Nephron progenitor cell (in vitro differentiated cells): ENCODE measurements around the gene PKN2.
A peak's percentile ranks its signal among the peaks of the same experiment; 100 is the strongest.

Source experiments
- DNase-seq: peaks from one replicate; pipeline ENCODE4 v3.0.0; 2021
- H3K27ac Mint-ChIP-seq: 2 replicates; pipeline ENCODE4 v1.8.0; 2021; ENCODE audit warnings: mild to moderate bottlenecking, moderate library complexity, mixed read lengths
- H3K27me3 Mint-ChIP-seq: 2 replicates; pipeline ENCODE4 v1.8.0; 2021; ENCODE audit warnings: mild to moderate bottlenecking, low read depth, mixed read lengths; ENCODE audit not compliant: poor library complexity
- H3K36me3 Mint-ChIP-seq: 2 replicates; pipeline ENCODE4 v1.8.0; 2021; ENCODE audit warnings: low read depth, mixed read lengths
- H3K4me1 Mint-ChIP-seq: 2 replicates; pipeline ENCODE4 v1.8.0; 2021; ENCODE audit warnings: mixed read lengths
- H3K4me3 Mint-ChIP-seq: 2 replicates; pipeline ENCODE4 v1.8.0; 2021; ENCODE audit warnings: mild to moderate bottlenecking, moderate library complexity, mixed read lengths
- H3K9me3 Mint-ChIP-seq: 2 replicates; pipeline ENCODE4 v1.8.0; 2021; ENCODE audit warnings: mild to moderate bottlenecking, moderate library complexity, mixed read lengths
- CTCF ChIP-seq: fragments of 200-600 bp; sonication (generic); IDR thresholded peaks from 2 replicates; pipeline ENCODE4 v1.5.0; 2021; ENCODE audit warnings: antibody characterized with exemption

Gene PKN2

GRCh38 chr1:88731475-88732269 lies 47.6 kb downstream of the PKN2 start:
- Mint-ChIP-seq H3K4me3 (no peak overlapping the region), H3K4me1 (no peaks in the 10 kb centered on the region), H3K27ac (peak overlapping the region; percentile 75), H3K27me3 (no peaks in the 10 kb centered on the region), H3K9me3 (peaks cover 44% of the 10 kb centered on the region), H3K36me3 (peaks cover 90% of the 10 kb centered on the region)
- no peak for DNase-seq
- TF ChIP-seq CTCF: no peak

GRCh38 chr1:88735382-88735781 lies 51.3 kb downstream of the PKN2 start:
- no peak for DNase-seq
- Mint-ChIP-seq H3K27ac (no peak overlapping the region), H3K36me3 (peaks cover 83% of the 10 kb centered on the region), H3K4me1 (no peaks in the 10 kb centered on the region), H3K4me3 (no peak overlapping the region), H3K9me3 (peaks cover 56% of the 10 kb centered on the region), H3K27me3 (no peaks in the 10 kb centered on the region)
- no peak for TF ChIP-seq CTCF

DNA sequence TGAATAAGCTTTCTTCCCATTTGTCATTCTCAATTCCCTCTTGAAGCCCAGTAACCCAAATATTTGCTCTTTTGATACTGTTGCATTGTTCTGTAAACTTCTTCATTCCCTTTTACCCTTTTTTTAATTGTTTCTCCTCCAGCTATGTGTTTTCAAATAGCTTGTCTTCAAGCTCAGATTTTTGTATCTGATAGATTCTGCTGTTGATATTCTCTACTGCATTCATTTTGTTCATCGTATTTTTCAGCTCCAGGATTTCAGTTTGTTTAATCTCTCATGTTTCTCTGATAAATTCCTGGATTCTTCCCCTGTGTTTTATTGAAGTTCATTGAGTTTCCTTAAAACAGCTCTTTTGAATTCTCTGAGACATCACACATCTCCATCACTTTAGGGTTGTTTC lies 51.8 kb downstream of the PKN2 start:
- Mint-ChIP-seq H3K9me3 (peaks cover 56% of the 10 kb centered on the region), H3K27ac (no peak overlapping the region), H3K4me3 (no peak overlapping the region), H3K36me3 (peaks cover 84% of the 10 kb centered on the region), H3K27me3 (no peaks in the 10 kb centered on the region), H3K4me1 (no peaks in the 10 kb centered on the region)
- no peak for TF ChIP-seq CTCF
- no peak for DNase-seq

DNA sequence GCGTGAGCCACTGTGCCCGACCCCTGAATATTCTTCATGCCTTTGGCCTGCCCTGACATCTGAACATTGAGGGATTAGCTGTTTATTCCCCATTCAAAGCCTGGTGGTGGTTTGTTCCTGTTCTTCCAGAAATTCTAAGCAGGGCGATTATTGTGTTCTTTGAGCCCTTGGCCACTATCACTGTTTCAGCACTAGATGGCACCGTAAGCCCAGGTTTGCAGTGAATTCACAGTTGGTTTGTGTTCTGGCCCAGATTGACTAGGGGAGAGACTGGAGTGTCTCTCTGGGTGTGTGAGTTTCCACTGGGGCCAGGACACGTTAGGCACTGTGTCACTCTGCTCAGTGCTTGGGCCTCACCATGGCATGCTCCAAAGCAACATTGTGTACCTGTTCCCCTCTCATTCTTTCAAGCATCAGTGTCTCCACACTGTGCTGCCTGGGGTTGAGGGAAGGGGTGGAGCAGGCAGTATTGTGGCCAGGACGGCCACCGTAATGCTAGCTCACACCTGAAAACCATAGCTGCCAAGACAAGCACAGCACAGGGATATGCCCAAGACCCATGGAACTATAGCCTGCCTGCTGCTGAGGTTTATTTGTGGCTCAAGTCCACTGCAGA lies 52.7 kb downstream of the PKN2 start:
- Mint-ChIP-seq H3K4me3 (no peak overlapping the region), H3K36me3 (peaks cover 78% of the 10 kb centered on the region), H3K9me3 (peaks cover 55% of the 10 kb centered on the region), H3K27ac (no peak overlapping the region), H3K4me1 (no peaks in the 10 kb centered on the region), H3K27me3 (no peaks in the 10 kb centered on the region)
- no peak for TF ChIP-seq CTCF
- DNase-seq: no peak

DNA sequence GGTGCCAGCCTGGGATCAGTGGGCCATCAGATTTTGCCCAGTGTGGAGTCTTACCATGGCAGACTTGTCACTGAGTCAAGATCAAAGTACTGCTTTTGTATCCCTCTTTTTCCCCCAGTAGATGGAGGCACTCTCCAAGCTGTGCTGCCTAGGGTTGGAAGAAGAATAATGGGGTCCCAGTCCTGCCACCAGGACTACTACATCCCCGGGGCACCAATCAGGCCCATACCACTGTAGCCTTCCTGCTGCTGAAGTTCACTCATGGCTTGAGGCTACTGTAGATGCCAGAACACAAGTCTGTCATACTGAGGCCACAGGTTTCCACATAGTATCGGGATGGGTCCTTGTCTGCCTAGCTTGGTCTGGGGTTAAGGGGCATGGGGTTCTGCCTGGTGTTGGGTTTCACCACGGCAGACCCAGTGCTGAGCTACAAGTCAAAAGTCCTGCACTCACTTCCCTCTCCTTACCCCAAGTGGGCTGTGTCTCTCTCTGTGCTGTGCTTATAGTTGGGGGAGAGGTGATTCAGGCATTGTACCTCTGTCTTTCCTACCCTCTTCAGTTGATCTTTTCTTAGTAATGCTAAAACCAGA lies 53.4 kb downstream of the PKN2 start:
- H3K36me3 Mint-ChIP-seq: peaks cover 75% of the 10 kb centered on the region
- H3K9me3 Mint-ChIP-seq: peaks cover 52% of the 10 kb centered on the region
- no peak overlapping the region for H3K27ac Mint-ChIP-seq
- no peak for DNase-seq
- no peak overlapping the region for H3K4me3 Mint-ChIP-seq
- H3K4me1 Mint-ChIP-seq: no peaks in the 10 kb centered on the region
- no peaks in the 10 kb centered on the region for H3K27me3 Mint-ChIP-seq
- TF ChIP-seq CTCF: no peak
